ENCODE data around the gene MLLT1. TPM values are rescaled to one million over a fixed set of nuclear protein-coding genes. Genes with fewer than 3 reads are reported as not detected.

The MLLT1 gene
- total and polyA plus RNA-seq, 5 donors from 2014 or later, result 0.45 to 35.6 (median 0.68) TPM

GRCh38 chr19:6199240-6199994 lies 80.4 kb downstream of the MLLT1 start:
- Histone ChIP-seq H3K9me3 (ENCODE audit: control insufficient read depth in 2 of 2, low read length in 2 of 2) (no peaks in the 10 kb centered on the region), H3K36me3 (ENCODE audit: control insufficient read depth, insufficient read depth, low read length) (no peaks in the 10 kb centered on the region), H3K4me1 (ENCODE audit: control insufficient read depth, insufficient read depth, low read length, poor library complexity, severe bottlenecking) (peaks cover 13% of the 10 kb centered on the region), H3K4me3 (ENCODE audit: low read depth, low read length) (peak overlapping the region; percentile 73), H3K27ac (ENCODE audit: insufficient read depth, low read length, poor library complexity, severe bottlenecking) (peak overlapping the region; percentile 67), H3K27me3 (ENCODE audit: control insufficient read depth, insufficient read depth, low read length) (no peaks in the 10 kb centered on the region)
- H3K27me3 Mint-ChIP-seq, result peaks cover 10% of the 10 kb centered on the region
- ATAC-seq (ENCODE audit: low read depth in 2 of 2), result peak; percentile 84 to 85
- peak overlapping the region; percentile 95 to 97 (median 97) for H3K27ac Mint-ChIP-seq
- H3K36me3 Mint-ChIP-seq, result peaks cover 17% of the 10 kb centered on the region
- peaks cover 0 to 3% (median 1%) of the 10 kb centered on the region in 7 donors for H3K9me3 Mint-ChIP-seq
- peak overlapping the region; percentile 87 to 97 (median 92) for H3K4me3 Mint-ChIP-seq
- peaks cover 4 to 16% (median 8%) of the 10 kb centered on the region in 4 donors for H3K4me1 Mint-ChIP-seq
- DNase-seq, result peak; percentile 99

GRCh38 chr19:6198896-6199239 lies 80.9 kb downstream of the MLLT1 start:
- H3K27ac Mint-ChIP-seq, result peak overlapping the region; percentile 95 to 97 (median 97)
- peaks cover 0 to 3% (median under 1%) of the 10 kb centered on the region in 7 donors for H3K9me3 Mint-ChIP-seq
- H3K36me3 Mint-ChIP-seq, result peaks cover 17% of the 10 kb centered on the region
- no peaks in the 10 kb centered on the region for H3K9me3 ChIP-seq (ENCODE audit: control insufficient read depth in 2 of 2, low read length in 2 of 2)
- H3K4me3 ChIP-seq (ENCODE audit: low read depth, low read length), result peak overlapping the region; percentile 73
- ATAC-seq (ENCODE audit: low read depth in 2 of 2) (no peak), DNase-seq (no peak)
- H3K27me3 Mint-ChIP-seq, result peaks cover 10% of the 10 kb centered on the region
- peak overlapping the region; percentile 87 to 97 (median 92) for H3K4me3 Mint-ChIP-seq
- peak overlapping the region; percentile 65 for H3K27ac ChIP-seq (ENCODE audit: insufficient read depth, low read length, poor library complexity, severe bottlenecking)
- H3K4me1 Mint-ChIP-seq, result peaks cover 4 to 16% (median 8%) of the 10 kb centered on the region in 4 donors
- H3K4me1 ChIP-seq (ENCODE audit: control insufficient read depth, insufficient read depth, low read length, poor library complexity, severe bottlenecking), result peaks cover 13% of the 10 kb centered on the region
- no peaks in the 10 kb centered on the region for H3K27me3 ChIP-seq (ENCODE audit: control insufficient read depth, insufficient read depth, low read length)
- H3K36me3 ChIP-seq (ENCODE audit: control insufficient read depth, insufficient read depth, low read length), result no peaks in the 10 kb centered on the region

- H3K27ac Mint-ChIP-seq, result no peak overlapping the region
- peaks cover 4 to 16% (median 8%) of the 10 kb centered on the region in 4 donors for H3K4me1 Mint-ChIP-seq
Measured at GRCh38 chr19:6196361-6196760, 83.4 kb downstream of the MLLT1 start.

GRCh38 chr19:6188811-6189210 lies 91.0 kb downstream of the MLLT1 start:
- no peak for ATAC-seq (ENCODE audit: low read depth in 2 of 2)
- no peak for DNase-seq
- Mint-ChIP-seq H3K36me3 (peaks cover 6% of the 10 kb centered on the region), H3K27ac (no peak overlapping the region), H3K4me3 (no peak overlapping the region), H3K27me3 (peaks cover 6% of the 10 kb centered on the region), H3K4me1 (no peaks in the 10 kb centered on the region), H3K9me3 (peaks cover 0 to 29% (median 4%) of the 10 kb centered on the region in 7 donors)
- Histone ChIP-seq H3K4me1 (ENCODE audit: control insufficient read depth, insufficient read depth, low read length, poor library complexity, severe bottlenecking) (no peaks in the 10 kb centered on the region), H3K36me3 (ENCODE audit: control insufficient read depth, insufficient read depth, low read length) (no peaks in the 10 kb centered on the region), H3K27me3 (ENCODE audit: control insufficient read depth, insufficient read depth, low read length) (peaks cover 3% of the 10 kb centered on the region), H3K4me3 (ENCODE audit: low read depth, low read length) (no peak overlapping the region), H3K9me3 (ENCODE audit: control insufficient read depth in 2 of 2, low read length in 2 of 2) (no peaks in the 10 kb centered on the region), H3K27ac (ENCODE audit: insufficient read depth, low read length, poor library complexity, severe bottlenecking) (no peak overlapping the region)

More at GRCh38 chr19:6196361-6196760, 83.4 kb downstream of the MLLT1 start:
- Mint-ChIP-seq H3K9me3 (peaks cover 0 to 11% (median 1%) of the 10 kb centered on the region in 7 donors), H3K27me3 (peaks cover 6% of the 10 kb centered on the region), H3K36me3 (peaks cover 20% of the 10 kb centered on the region), H3K4me3 (peak overlapping the region in 1 of 4 donors; percentile 48)
- Histone ChIP-seq H3K4me1 (ENCODE audit: control insufficient read depth, insufficient read depth, low read length, poor library complexity, severe bottlenecking) (peaks cover 13% of the 10 kb centered on the region), H3K36me3 (ENCODE audit: control insufficient read depth, insufficient read depth, low read length) (no peaks in the 10 kb centered on the region), H3K9me3 (ENCODE audit: control insufficient read depth in 2 of 2, low read length in 2 of 2) (no peaks in the 10 kb centered on the region), H3K4me3 (ENCODE audit: low read depth, low read length) (no peak overlapping the region), H3K27me3 (ENCODE audit: control insufficient read depth, insufficient read depth, low read length) (no peaks in the 10 kb centered on the region), H3K27ac (ENCODE audit: insufficient read depth, low read length, poor library complexity, severe bottlenecking) (no peak overlapping the region)
- no peak for DNase-seq
- ATAC-seq (ENCODE audit: low read depth in 2 of 2), result no peak

- H3K4me1 Mint-ChIP-seq, result no peaks in the 10 kb centered on the region
- H3K27ac Mint-ChIP-seq, result no peak overlapping the region
- Histone ChIP-seq H3K4me1 (ENCODE audit: control insufficient read depth, insufficient read depth, low read length, poor library complexity, severe bottlenecking) (no peaks in the 10 kb centered on the region), H3K27ac (ENCODE audit: insufficient read depth, low read length, poor library complexity, severe bottlenecking) (no peak overlapping the region), H3K9me3 (ENCODE audit: control insufficient read depth in 2 of 2, low read length in 2 of 2) (no peaks in the 10 kb centered on the region), H3K4me3 (ENCODE audit: low read depth, low read length) (no peak overlapping the region), H3K36me3 (ENCODE audit: control insufficient read depth, insufficient read depth, low read length) (no peaks in the 10 kb centered on the region), H3K27me3 (ENCODE audit: control insufficient read depth, insufficient read depth, low read length) (peaks cover 9% of the 10 kb centered on the region)
- peaks cover 0 to 23% (median 4%) of the 10 kb centered on the region in 7 donors for H3K9me3 Mint-ChIP-seq
- H3K36me3 Mint-ChIP-seq, result peaks cover 6% of the 10 kb centered on the region
- H3K4me3 Mint-ChIP-seq, result no peak overlapping the region
- ATAC-seq (ENCODE audit: low read depth in 2 of 2) (no peak), DNase-seq (no peak)
- peaks cover 17% of the 10 kb centered on the region for H3K27me3 Mint-ChIP-seq
Measured at GRCh38 chr19:6187374-6187773, 92.4 kb downstream of the MLLT1 start.

GRCh38 chr19:6185835-6186834 lies 93.6 kb downstream of the MLLT1 start:
- Histone ChIP-seq H3K4me1 (ENCODE audit: control insufficient read depth, insufficient read depth, low read length, poor library complexity, severe bottlenecking) (no peaks in the 10 kb centered on the region), H3K4me3 (ENCODE audit: low read depth, low read length) (no peak overlapping the region), H3K27ac (ENCODE audit: insufficient read depth, low read length, poor library complexity, severe bottlenecking) (no peak overlapping the region), H3K9me3 (ENCODE audit: control insufficient read depth in 2 of 2, low read length in 2 of 2) (no peaks in the 10 kb centered on the region), H3K36me3 (ENCODE audit: control insufficient read depth, insufficient read depth, low read length) (no peaks in the 10 kb centered on the region), H3K27me3 (ENCODE audit: control insufficient read depth, insufficient read depth, low read length) (peaks cover 11% of the 10 kb centered on the region)
- ATAC-seq (ENCODE audit: low read depth in 2 of 2) (no peak), DNase-seq (no peak)
- Mint-ChIP-seq H3K27me3 (peaks cover 22% of the 10 kb centered on the region), H3K4me3 (no peak overlapping the region), H3K27ac (no peak overlapping the region), H3K4me1 (no peaks in the 10 kb centered on the region), H3K9me3 (peaks cover 0 to 16% (median 3%) of the 10 kb centered on the region in 7 donors), H3K36me3 (peaks cover 2% of the 10 kb centered on the region)

- Mint-ChIP-seq H3K36me3 (no peaks in the 10 kb centered on the region), H3K4me3 (no peak overlapping the region), H3K9me3 (peaks cover 0 to 14% (median 0%) of the 10 kb centered on the region in 7 donors), H3K27me3 (peaks cover 26% of the 10 kb centered on the region), H3K4me1 (no peaks in the 10 kb centered on the region), H3K27ac (no peak overlapping the region)
- peaks cover 14% of the 10 kb centered on the region for H3K27me3 ChIP-seq (ENCODE audit: control insufficient read depth, insufficient read depth, low read length)
- H3K27ac ChIP-seq (ENCODE audit: insufficient read depth, low read length, poor library complexity, severe bottlenecking), result no peak overlapping the region
- no peak for DNase-seq
- no peak for ATAC-seq (ENCODE audit: low read depth in 2 of 2)
- H3K36me3 ChIP-seq (ENCODE audit: control insufficient read depth, insufficient read depth, low read length), result no peaks in the 10 kb centered on the region
- no peaks in the 10 kb centered on the region for H3K4me1 ChIP-seq (ENCODE audit: control insufficient read depth, insufficient read depth, low read length, poor library complexity, severe bottlenecking)
- H3K9me3 ChIP-seq (ENCODE audit: control insufficient read depth in 2 of 2, low read length in 2 of 2), result no peaks in the 10 kb centered on the region
- no peak overlapping the region for H3K4me3 ChIP-seq (ENCODE audit: low read depth, low read length)
Measured at GRCh38 chr19:6185093-6185834, 94.5 kb downstream of the MLLT1 start.
